Caco-2 (cell line): ENCODE measurements around the gene PKD1L1. TPM values are rescaled to one million over a fixed set of nuclear protein-coding genes. Genes with fewer than 3 reads are reported as not detected.

Experiments
- BruUV-seq: library from RNA; stranded (reverse); fragments of 400-500 nt; replicated peaks from 2 replicates; lab custom pipeline; 2021; lab: Mats Ljungman, UMichigan
- CTCF ChIA-PET: fragments of 300-600 bp; sonication (Branson Sonifier 250); formaldehyde crosslinking; loops from one replicate; lab custom pipeline; 2022; ENCODE audit warnings: antibody characterized with exemption; lab: Charles Lee
- POLR2A ChIA-PET: fragments of 300-600 bp; sonication (Branson Sonifier 250); formaldehyde crosslinking; loops from one replicate; lab custom pipeline; 2022; ENCODE audit warnings: antibody characterized with exemption; lab: Charles Lee
- DNase-seq, 2 experiments: peaks; one replicate each; pipeline versions ENCODE4 v3.0.0 to v3.0.0-alpha.2; 2020 to 2022
- H3K27me3 ChIP-seq: replicated peaks from 2 replicates; pipeline ENCODE4 v1.6.0; 2011; ENCODE audit warnings: low read length; ENCODE audit not compliant: control insufficient read depth, insufficient read depth
- H3K36me3 ChIP-seq: 2 replicates; pipeline ENCODE4 v1.5.1; 2011; ENCODE audit warnings: low read length; ENCODE audit not compliant: control insufficient read depth, insufficient read depth
- H3K4me1 ChIP-seq: fragments of 250-450 bp; sonication (Bioruptor Pico); 2 replicates; pipeline ENCODE4 v1.5.1; 2020; ENCODE audit warnings: mild to moderate bottlenecking
- H3K4me3 ChIP-seq: 2 replicates; pipeline ENCODE4 v1.5.1; 2011; ENCODE audit warnings: low read depth, mild to moderate bottlenecking, control low read depth, low read length
- H3K9me3 ChIP-seq: fragments of 250-450 bp; sonication (Bioruptor Pico); 2 replicates; pipeline ENCODE4 v1.5.1; 2020; ENCODE audit warnings: mild to moderate bottlenecking, moderate library complexity
- H3K27ac Mint-ChIP-seq: one replicate; pipeline ENCODE4 v1.8.0; 2022; ENCODE audit warnings: mixed read lengths; ENCODE audit not compliant: unreplicated experiment
- H3K27me3 Mint-ChIP-seq: one replicate; pipeline ENCODE4 v1.8.0; 2022; ENCODE audit warnings: mixed read lengths; ENCODE audit not compliant: insufficient read depth, unreplicated experiment
- H3K36me3 Mint-ChIP-seq: one replicate; pipeline ENCODE4 v1.8.0; 2022; ENCODE audit warnings: mild to moderate bottlenecking, mixed read lengths; ENCODE audit not compliant: insufficient read depth, unreplicated experiment
- H3K4me1 Mint-ChIP-seq: one replicate; pipeline ENCODE4 v1.8.0; 2022; ENCODE audit warnings: low read depth, mixed read lengths; ENCODE audit not compliant: unreplicated experiment
- H3K4me3 Mint-ChIP-seq: one replicate; pipeline ENCODE4 v1.8.0; 2022; ENCODE audit warnings: mild to moderate bottlenecking, moderate library complexity, mixed read lengths; ENCODE audit not compliant: unreplicated experiment
- H3K9me3 Mint-ChIP-seq: one replicate; pipeline ENCODE4 v1.8.0; 2022; ENCODE audit warnings: mixed read lengths; ENCODE audit not compliant: unreplicated experiment
- intact Hi-C: fragments of 100-400 bp; cut with micrococcal nuclease; formaldehyde crosslinking; loops from one replicate; pipeline ENCODE4 v1.10.0; 2022; ENCODE audit not compliant: unreplicated experiment
- total RNA-seq: library from RNA; stranded (reverse); gene quantifications from 2 replicates; pipeline ENCODE4 v1.2.3, GENCODE V29; 2022
- TF ChIP-seq, protein P1 (sequence below), 2 experiments: fragments of 200-600 bp in 1 of 2; IDR thresholded peaks; 1 replicate in 1 of 2; 2 replicates in 1 of 2; pipeline versions ENCODE4 v1.5.1 to v1.8.0; 2011 to 2022; ENCODE audit warnings: antibody characterized with exemption in 1 of 2, control low read depth in 1 of 2, inconsistent platforms in 1 of 2, low read depth in 1 of 2, low read length in 1 of 2, mild to moderate bottlenecking in 1 of 2, moderate library complexity in 1 of 2; ENCODE audit not compliant: insufficient read depth in 1 of 2, severe bottlenecking in 1 of 2, unreplicated experiment in 1 of 2

PKD1L1 gene
- total RNA-seq, 1 experiment from 2014 or later: 0.25 TPM

GRCh38 chr7:47906883-47907282 is 41.4 kb downstream of the PKD1L1 start:
- BruUV-seq: no TSS peak
- H3K4me3 ChIP-seq: no peak overlapping the region
- no peak overlapping the region for H3K27ac Mint-ChIP-seq
- H3K27me3 ChIP-seq: no peaks in the 10 kb centered on the region
- POLR2A ChIA-PET: no interaction called here
- H3K9me3 ChIP-seq: no peaks in the 10 kb centered on the region
- no peaks in the 10 kb centered on the region for H3K36me3 ChIP-seq
- no peak for DNase-seq
- intact Hi-C loops: no loop called here
- H3K4me1 ChIP-seq: no peaks in the 10 kb centered on the region
- no peaks in the 10 kb centered on the region for H3K9me3 Mint-ChIP-seq
- H3K4me1 Mint-ChIP-seq: peaks cover 6% of the 10 kb centered on the region
- no peak overlapping the region for H3K4me3 Mint-ChIP-seq
- H3K36me3 Mint-ChIP-seq: no peaks in the 10 kb centered on the region
- TF ChIP-seq, protein P1, sequence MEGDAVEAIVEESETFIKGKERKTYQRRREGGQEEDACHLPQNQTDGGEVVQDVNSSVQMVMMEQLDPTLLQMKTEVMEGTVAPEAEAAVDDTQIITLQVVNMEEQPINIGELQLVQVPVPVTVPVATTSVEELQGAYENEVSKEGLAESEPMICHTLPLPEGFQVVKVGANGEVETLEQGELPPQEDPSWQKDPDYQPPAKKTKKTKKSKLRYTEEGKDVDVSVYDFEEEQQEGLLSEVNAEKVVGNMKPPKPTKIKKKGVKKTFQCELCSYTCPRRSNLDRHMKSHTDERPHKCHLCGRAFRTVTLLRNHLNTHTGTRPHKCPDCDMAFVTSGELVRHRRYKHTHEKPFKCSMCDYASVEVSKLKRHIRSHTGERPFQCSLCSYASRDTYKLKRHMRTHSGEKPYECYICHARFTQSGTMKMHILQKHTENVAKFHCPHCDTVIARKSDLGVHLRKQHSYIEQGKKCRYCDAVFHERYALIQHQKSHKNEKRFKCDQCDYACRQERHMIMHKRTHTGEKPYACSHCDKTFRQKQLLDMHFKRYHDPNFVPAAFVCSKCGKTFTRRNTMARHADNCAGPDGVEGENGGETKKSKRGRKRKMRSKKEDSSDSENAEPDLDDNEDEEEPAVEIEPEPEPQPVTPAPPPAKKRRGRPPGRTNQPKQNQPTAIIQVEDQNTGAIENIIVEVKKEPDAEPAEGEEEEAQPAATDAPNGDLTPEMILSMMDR (IDR thresholded peaks at IDR 0.05; ENCODE audit: insufficient read depth in 1 of 2, low read depth in 1 of 2, low read length in 1 of 2, severe bottlenecking in 1 of 2, unreplicated experiment in 1 of 2): no peak
- peaks cover 3% of the 10 kb centered on the region for H3K27me3 Mint-ChIP-seq
- CTCF ChIA-PET: no interaction called here

DNA sequence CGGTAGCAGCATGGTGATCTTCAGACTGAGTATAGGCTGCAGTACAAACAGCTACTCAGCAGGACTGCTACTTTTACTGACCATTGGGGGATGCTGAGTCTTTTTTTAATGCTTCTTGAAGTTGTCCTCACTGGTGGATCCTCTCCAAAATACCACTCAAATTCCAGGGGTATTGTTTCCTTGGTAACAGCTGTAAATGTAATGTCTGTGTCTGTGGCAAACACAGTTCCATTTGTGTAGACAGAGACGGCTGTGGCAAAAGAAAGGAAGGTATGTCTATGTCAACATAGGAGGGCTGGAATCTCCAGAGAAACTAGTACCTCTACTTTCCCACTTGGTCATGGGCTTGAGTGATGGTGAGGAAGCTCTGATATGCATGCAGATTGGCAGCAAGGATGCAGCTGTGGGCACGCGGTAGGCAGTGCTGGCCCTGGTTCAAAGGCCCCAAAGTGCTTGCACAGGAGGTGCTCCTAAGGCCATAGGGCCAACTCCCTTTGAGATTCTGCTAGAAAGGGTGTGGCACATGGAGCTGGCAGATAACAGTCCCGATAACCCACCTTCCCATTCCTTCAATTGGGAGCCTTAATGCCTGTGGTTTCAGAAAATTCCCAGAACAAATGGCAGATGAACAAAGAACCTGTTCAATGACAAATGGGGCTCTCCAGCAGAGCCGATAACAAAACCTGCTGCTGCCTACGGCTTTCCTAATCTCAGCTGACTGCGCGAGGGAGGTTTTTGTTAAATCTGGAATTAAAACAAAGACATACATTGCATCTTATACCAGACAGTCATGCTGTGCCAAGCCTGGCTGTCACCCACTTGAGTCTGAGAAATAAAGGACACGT is 43.0 kb downstream of the PKD1L1 start:
- H3K4me3 Mint-ChIP-seq: no peak overlapping the region

GRCh38 chr7:47902013-47902412 is 46.3 kb downstream of the PKD1L1 start:
- TF ChIP-seq, protein P1 (IDR thresholded peaks at IDR 0.05; ENCODE audit: insufficient read depth in 1 of 2, low read depth in 1 of 2, low read length in 1 of 2, severe bottlenecking in 1 of 2, unreplicated experiment in 1 of 2): no peak
- ChIA-PET POLR2A (no interaction called here), CTCF (no interaction called here)
- intact Hi-C loops: no loop called here
- Mint-ChIP-seq H3K9me3 (no peaks in the 10 kb centered on the region), H3K27ac (no peak overlapping the region), H3K4me1 (peaks cover 6% of the 10 kb centered on the region), H3K27me3 (no peaks in the 10 kb centered on the region), H3K4me3 (no peak overlapping the region), H3K36me3 (no peaks in the 10 kb centered on the region)
- DNase-seq: no peak
- Histone ChIP-seq H3K4me1 (no peaks in the 10 kb centered on the region), H3K9me3 (no peaks in the 10 kb centered on the region), H3K36me3 (no peaks in the 10 kb centered on the region), H3K27me3 (no peaks in the 10 kb centered on the region), H3K4me3 (no peak overlapping the region)
- no TSS peak for BruUV-seq

More for the DNA sequence above, 43.0 kb downstream of the PKD1L1 start:
- ChIA-PET CTCF (no interaction called here), POLR2A (no interaction called here)
- no TSS peak for BruUV-seq
- H3K9me3 ChIP-seq: no peaks in the 10 kb centered on the region
- Mint-ChIP-seq H3K36me3 (no peaks in the 10 kb centered on the region), H3K4me1 (peaks cover 6% of the 10 kb centered on the region), H3K9me3 (no peaks in the 10 kb centered on the region), H3K27me3 (no peaks in the 10 kb centered on the region), H3K27ac (no peak overlapping the region)
- no peaks in the 10 kb centered on the region for H3K36me3 ChIP-seq
- no peak overlapping the region for H3K4me3 ChIP-seq
- TF ChIP-seq, protein P1 (IDR thresholded peaks at IDR 0.05; ENCODE audit: insufficient read depth in 1 of 2, low read depth in 1 of 2, low read length in 1 of 2, severe bottlenecking in 1 of 2, unreplicated experiment in 1 of 2): no peak
- H3K4me1 ChIP-seq: no peaks in the 10 kb centered on the region
- peak in 1 of 2 experiments; percentile 17 for DNase-seq
- intact Hi-C loops: no loop called here
- H3K27me3 ChIP-seq: no peaks in the 10 kb centered on the region
